GM18868 (cell line): Measurements from ENCODE around the gene DEGS1.

Source experiments
- ATAC-seq: cut with Tn5 transposase; IDR thresholded peaks from one replicate; pipeline ENCODE4 v1.9.1; 2021; ENCODE audit warnings: mild to moderate bottlenecking, moderate library complexity; ENCODE audit not compliant: unreplicated experiment

DEGS1 gene

DNA sequence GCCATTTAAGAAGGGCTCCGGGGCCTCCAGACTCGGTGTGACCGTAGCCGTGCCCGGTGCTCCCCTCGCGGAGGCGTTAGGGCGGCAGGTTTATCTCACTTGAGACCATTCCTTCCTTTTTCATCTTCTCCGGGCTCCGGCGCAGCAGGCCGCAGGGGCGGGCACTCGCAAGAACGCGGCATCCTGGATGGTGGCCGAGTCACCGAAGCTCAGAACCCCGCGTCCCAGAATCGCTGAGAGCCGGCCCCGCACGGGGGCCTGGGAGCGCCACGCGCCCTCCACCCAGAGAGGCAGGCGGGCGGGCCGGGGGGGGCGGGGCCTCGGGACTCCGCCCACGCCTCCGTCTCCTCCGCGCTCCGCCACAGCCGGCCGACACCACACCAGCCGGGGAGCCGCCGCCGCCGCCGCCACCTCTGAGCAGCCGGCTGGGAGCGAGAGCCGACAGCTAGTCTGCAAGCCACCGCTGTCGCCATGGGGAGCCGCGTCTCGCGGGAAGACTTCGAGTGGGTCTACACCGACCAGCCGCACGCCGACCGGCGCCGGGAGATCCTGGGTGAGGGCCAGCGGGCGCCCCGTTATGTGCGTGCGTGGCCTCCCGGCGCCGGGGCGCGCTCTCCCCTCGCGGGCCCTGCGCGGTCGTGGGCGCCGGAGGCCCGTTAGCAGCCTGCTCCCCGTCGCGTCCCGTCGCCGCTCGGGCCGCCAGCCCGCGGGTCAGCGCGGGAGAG is at the start of gene DEGS1:
TSS of gene DEGS1 (plus strand) at position 375 of the 725 bp plus-strand sequence. CDS start at position 472, 97 bp downstream.
- ATAC-seq: peak; percentile 70

DNA sequence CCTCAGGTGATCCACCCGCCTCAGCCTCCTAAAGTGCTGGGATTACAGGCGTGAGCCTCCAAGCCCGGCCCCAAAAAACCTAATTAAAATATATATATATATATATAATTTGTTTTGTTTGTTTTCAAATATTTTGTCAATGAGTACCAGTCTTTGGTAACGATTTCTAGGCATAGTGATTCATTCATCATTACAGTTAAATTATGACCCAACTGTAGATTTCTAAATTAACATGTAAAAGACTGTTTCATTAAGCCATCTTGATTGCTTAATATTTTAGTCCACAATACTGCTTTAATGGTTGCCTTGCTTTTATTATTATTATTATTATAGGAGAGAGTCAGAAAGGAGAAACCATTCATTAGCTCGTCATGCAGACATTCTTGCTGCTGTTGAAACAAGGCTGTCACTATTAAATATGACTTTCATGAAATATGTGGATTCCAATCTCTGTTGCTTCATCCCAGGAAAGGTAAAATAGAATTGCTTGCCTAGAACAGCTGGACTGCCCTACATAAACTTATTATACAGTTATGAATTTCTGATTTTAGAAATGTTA is 49.2 kb upstream of the DEGS1 start:
- ATAC-seq: no peak

DNA sequence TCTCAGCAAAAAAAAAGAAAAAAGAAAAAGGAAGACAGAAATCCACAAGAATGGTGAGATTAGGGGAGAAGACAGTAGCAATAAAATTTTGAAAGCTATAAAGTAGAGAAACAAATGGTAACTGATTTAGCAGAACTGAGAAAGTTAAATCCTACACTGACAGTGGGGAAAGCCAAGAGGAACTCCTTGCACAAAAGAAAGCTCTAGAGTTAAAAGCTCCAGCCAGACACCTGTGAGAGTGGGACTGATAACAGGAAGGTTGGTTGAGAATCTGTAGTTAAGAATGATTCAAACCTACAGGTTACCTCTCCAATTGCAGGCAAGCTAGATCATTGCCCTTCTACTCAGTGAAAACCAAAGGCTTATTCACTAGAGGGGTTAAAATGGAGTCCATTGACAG is 45.5 kb upstream of the DEGS1 start:
- ATAC-seq: no peak

DNA sequence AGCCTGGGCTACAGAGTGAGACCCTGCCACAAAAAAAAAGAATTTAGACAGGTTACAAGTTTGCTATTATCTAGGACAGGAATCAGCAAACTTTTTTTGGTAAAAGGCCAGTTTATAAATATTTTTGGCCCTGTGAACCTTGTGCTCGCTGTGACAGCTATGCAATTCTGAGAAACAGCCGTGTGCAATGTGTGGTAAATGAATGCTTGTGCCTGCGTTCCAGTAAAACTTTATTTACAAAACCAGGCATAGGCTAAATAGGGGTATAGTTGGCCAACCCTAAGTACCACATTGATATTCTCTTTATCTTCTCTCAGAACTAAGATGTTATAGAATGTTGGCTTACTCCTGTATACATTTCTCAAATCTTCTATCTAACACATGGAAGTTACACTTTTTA is 44.8 kb upstream of the DEGS1 start:
- ATAC-seq: no peak

DNA sequence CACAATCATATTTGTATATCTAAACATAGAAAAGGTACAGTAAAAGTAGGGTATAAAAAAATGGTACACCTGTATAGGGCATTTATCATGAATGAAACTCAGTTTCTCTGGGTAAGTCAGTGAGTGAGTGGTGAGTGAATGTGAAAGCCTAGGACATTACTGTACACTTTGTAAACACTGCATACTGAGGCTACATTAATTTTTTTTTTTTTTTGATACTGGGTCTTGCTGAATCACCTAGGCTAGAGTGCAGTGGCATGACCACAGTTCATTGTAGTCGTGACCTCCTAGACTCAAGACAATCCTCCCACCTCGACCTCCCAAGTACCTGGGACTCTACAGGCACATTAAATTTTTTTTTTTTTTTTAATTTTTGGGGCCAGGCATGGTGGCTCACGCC is 41.3 kb upstream of the DEGS1 start:
- ATAC-seq: no peak

DNA sequence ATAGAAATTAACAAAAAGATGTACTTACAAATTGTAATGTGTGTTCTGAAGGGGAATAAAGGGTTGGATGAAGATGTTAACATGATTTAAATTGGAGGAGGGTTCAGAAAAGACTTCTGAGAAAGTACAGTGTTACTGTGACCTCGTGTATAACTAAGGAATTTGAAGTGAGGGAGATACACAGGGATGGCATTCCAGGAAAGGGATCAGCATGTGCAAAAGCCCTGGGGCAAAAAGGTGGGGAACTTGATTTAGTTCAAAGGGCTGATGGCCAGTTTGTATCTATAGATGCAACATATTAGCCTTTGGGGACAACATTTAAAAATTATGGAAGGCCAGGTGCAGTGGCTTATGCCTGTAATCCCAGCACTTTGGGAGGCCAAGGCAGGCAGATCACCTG is 33.3 kb upstream of the DEGS1 start:
- ATAC-seq: no peak

DNA sequence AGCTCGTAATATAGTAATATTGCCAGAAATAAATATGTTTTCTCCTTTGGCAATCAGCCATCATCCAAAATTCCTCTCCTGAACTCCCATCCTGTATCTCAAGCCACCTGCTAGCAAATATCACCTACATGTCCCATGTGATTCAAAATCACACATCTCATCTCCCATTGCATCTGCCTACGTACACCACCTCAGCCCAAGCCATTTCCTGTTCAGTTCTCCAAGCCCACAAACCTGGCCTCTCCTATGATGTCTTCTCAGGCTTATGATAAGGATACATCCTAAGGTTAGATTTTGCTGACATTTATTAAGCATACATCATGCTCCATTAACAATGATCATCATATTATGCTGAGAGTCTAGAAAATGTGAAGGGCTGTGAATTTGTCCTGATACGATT is 31.9 kb upstream of the DEGS1 start:
- no peak for ATAC-seq

DNA sequence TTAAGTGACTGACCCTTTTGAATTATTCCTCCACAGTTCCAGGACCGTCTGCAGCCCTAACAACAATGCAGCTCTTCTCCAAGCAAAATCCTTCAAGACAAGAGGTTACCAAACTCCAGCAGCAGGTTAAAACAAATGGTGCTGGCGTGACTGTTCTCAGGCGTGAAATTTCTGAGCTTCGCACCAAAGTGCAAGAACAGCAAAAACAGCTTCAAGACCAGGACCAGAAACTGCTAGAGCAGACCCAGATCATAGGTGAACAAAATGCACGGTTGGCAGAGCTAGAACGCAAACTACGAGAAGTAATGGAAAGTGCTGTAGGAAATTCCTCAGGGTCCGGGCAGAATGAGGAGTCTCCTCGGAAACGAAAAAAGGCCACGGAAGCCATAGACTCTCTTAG is 25.7 kb upstream of the DEGS1 start:
- ATAC-seq: no peak

DNA sequence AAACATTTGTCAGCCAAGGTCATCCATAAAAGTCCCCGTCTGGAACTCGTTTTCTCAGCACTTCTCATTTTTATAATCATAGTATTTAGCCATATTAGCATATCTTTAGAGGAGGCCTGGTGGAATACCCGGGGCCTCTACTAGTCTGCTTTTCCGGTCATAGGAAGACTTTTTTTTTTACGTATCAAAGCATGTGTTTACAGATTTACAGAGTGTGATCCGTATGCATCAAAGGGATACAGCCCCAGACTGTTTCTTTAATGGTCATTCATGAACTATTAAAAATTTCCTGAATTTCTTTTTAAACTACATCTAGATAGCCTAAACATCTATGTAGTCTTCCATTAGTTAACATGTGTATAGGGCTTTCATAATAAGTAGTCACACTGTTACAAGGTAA is 23.5 kb upstream of the DEGS1 start:
- ATAC-seq: no peak

DNA sequence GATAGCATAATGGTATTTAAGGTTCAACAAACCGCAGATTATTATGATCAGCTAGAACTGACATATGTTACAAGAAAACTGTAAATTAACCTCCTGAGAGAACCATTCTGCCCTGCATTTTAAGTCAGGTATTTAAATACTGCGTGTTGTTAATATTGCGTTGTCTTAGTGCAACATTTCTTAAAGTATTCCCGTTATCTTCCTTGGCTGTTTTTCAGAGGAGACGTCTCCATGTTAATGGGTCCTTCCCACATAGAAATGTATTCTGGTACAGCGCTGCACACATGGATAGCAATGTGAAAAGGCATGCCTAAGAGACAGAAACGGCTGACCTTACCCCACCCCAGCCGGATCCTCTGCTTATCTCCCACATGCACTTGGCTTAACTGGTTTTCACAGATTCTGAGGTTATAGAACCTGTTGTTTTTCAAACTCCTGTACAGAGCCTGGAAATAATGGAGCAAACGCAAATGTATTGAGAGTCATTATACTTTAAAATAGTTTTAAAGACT is 22.8 kb upstream of the DEGS1 start:
- no peak for ATAC-seq

DNA sequence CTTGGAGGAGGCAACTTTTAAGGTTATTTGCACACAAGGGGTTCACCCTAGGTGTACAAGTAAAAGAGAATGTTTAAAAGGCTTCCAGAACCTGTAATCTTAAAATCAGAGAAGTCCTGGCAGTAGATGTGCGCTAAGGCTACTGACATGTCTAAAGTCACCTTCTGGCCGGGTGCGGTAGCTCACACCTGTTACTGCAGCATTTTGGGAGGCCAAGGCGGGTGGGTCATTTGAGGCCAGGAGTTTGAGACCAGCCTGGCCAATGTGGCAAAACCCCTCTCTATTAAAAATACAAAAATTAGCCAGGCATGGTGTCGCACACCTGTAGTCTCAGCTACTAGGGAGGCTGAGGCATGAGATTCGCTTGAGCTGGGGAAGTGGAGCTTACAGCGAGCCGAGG is 20.3 kb upstream of the DEGS1 start:
- no peak for ATAC-seq

DNA sequence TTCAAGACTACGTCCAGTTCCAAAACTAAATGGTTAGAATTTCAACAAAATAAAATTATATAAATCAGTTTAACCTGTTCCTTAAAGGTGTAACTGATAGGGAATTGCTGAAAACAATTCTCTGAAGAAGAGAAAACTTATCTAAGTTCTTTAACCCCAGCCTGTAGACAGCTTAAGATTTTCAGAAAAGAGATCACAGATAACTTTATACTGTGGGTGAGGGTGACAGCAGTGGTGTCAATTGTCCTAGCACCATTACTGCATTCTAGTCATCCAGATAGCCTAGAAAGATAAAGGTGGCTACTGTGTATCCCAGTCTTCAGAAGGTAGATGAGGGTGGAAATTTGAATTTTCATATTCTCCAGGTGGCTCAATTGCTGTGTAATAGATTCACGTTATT is 19.7 kb upstream of the DEGS1 start:
- ATAC-seq: no peak

DNA sequence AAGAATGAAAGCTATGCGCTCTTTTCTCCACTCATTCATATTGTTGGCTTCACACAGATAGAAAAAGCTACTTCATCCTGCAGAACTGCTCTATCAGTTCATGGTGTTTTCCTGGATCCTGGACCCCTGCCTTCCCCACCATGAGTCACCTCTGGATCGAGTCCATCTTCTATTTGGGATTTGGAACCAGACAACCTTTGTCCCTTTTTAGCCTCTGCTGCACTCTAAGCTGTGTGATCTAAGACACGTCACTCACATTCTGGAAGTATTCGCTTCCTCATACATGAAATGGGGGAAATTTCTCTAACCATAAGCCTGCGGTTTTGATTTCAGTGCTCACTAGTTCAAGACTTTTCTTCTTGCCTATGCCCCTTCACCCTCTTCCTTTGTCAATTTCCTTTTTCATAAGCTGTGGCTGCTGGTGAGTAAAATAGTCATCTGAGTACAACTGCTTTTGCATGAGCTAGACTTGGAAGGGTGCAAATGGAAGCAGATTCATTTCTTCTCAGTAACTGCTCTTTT is 14.1 kb upstream of the DEGS1 start:
- ATAC-seq: peak; percentile 96

DNA sequence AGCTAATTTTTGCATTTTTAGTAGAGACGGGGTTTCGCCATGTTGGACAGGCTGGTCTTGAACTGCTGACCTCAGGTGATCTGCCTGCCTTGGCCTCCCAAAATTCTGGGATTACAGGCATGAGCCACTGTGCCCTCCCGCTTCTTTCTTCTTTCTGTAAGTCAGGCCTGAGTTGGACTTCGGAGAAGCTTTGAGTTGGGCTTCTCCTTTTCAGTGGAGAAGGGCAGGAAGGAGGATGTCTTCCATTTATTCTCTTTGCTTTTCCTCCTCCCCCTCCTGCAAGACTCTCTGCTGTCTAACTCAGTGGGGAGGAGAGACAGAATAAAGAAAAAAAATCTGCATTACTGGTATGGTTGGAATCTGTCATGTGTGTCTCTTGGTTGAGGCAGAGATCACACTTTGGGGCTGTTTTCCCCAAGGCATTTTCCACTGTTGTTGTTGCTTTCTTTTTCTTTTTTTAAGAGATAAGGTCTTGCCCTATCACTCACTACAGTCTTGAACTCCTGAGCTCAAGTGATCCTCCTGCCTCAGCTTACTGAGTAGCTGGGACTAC is 13.2 kb upstream of the DEGS1 start:
- no peak for ATAC-seq

DNA sequence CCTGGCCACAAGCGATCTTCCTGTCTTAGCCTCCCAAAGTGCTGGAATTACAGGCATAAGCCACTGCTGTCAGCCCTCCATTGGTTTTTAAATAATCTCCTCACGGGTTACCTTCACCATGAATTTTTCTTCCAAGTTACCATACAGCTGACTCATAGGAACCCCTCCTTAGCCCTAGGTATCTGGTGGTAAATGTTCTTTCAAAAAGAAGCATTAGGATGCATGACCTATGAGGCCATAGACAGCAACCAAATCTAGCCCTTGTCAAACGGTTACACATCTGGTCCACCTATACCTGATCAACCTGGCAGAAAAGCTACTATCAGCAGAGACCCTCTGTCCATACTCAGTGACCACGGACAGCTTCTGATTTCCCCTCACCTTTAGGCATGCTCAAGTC is 12.7 kb upstream of the DEGS1 start:
- no peak for ATAC-seq

DNA sequence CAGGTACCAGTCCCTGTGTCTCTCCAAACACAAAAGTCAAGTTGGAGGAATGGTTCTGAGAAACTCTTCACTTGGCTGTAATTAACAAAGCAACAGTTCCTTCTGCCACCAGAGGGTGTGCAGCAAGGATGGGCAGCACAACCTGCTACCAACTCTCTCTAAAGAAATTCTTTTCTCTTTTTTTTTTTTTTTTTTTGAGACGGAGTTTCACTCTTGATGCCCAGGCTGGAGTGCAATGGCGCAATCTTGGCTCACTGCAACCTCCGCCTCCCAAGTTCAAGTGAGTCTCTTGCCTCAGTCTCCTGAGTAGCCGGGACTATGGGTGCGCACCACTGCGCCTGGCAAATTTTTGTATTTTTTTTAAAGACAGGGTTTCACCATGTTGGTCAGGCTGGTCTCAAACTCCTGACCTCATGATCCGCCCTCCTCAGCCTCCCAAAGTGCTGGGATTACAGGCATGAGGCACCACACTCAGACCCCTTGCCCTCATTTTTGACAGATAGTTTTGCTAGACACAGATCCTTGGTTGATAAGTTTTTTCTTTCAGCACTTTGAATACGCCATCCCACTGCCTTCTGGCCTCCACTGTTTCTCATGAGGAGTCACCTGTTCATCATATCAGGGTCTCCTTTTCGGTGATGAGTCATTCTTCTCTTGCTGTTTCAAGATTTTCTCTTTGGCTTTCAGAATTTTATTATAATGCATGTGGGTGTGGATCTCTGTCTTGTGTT is 12.1 kb upstream of the DEGS1 start:
- ATAC-seq: no peak

DNA sequence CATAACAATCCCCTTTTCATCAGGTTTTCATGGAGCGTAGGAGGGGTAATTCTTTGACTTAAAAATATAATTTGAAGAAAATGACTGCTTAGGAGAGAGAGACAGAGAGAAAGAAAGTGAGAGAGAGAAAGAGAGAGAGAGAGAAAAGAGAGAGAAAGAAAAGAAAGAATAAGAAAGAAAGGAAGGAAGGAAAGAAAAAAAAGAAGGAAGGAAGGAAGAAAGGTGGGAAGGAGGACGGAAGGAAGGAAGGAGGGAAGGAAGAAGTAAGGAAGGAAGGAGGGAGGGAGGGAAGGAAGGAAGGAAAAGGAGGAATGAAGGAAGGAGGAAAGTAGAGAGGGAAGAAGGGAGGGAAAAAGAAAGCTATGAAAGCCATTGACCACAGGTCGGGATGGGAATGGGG is 10.8 kb upstream of the DEGS1 start:
- ATAC-seq: no peak

DNA sequence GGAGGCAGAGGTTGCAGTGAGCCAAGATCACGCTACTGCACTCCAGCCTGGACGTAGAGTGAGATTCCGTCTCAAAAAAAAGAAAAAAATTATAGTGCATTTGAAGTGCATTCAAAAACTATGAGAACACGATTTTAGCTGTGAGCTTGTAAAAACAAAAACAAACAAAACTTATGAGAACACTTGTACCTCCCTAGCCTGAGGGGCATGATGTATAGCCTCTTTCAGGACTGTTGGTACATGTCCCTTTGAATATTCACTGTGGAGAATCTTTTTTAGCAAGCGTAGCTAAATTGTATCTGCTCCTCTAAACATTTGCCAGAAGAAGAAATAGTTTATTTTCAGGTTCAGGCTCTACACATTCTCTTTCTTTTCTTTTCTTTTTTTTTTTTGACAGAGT is 9.5 kb upstream of the DEGS1 start:
- ATAC-seq: no peak

DNA sequence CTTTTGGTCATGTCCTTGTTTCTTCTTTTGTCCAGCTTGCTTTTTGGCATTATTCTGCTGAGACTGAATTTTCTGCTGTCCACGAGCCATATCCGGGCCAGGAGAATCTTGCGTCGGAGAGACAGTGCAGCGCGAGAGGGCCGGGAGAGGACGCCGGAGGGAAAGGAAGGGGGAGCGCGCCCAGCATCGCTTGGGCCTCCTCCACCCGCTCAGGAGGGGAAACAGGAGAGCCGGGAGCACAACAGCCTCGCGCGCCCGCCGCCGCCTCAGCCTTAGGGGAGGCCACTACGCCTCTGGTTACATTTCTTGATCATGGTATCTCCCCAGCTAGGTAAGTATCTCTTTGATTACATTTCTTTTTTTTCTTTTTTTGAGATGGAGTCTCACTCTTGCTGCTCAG is 7.4 kb upstream of the DEGS1 start:
- no peak for ATAC-seq

DNA sequence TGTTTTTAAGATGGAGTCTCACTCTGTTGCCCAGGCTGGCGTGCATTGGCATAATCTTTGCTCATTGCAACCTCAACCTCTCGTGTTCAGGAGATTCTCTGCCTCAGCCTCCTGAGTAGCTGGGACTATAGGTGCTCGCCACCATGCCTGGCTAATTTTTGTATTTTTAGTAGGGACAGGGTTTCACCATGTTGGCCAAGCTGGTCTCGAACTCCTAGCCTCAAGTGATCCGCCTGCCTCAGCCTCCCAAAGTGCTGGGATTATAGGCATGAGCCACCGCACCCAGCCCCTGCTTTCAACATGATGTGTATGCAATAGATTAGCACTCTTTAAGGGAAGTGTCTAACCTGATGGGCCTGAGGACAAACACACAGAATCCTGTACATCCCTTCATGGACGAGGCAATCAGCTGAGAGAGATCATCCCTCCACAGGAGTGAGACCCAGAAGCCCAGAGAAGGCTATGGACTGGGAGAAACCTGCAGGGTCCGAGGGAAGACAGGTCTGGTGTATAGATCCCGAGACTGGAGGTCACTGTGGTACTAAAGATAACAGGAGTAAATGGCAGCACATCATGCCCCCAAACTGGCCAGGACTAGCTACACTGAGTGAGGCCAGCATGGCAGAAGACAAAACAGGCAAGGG is 5.6 kb upstream of the DEGS1 start:
- ATAC-seq: no peak

DNA sequence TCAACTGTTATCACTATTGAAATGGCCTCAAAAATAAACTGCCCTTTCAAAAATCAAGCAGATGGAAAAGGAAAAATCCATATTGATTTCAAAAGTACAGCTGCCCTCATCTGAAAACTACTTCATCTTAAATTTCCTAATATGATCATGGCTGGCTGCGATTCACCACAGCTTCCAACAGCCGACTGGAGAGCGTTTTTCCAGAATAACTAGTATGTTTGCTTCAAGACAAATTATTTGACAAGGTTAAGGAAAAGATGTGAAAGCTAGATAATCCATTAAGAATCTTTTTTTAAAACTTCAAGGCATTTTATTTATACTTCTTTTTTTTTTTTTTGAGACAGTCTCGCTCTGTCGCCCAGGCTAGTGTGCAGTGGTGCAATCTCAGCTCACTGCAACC is 4.1 kb upstream of the DEGS1 start:
- ATAC-seq: no peak
